ENCODE data around the gene ACTL8. TPM values are rescaled to one million over a fixed set of nuclear protein-coding genes. Genes with fewer than 3 reads are reported as not detected.

Gene ACTL8
- total RNA-seq, 3 donors from 2014 or later: 0.35 to 1.0 TPM; not detected in 1

DNA sequence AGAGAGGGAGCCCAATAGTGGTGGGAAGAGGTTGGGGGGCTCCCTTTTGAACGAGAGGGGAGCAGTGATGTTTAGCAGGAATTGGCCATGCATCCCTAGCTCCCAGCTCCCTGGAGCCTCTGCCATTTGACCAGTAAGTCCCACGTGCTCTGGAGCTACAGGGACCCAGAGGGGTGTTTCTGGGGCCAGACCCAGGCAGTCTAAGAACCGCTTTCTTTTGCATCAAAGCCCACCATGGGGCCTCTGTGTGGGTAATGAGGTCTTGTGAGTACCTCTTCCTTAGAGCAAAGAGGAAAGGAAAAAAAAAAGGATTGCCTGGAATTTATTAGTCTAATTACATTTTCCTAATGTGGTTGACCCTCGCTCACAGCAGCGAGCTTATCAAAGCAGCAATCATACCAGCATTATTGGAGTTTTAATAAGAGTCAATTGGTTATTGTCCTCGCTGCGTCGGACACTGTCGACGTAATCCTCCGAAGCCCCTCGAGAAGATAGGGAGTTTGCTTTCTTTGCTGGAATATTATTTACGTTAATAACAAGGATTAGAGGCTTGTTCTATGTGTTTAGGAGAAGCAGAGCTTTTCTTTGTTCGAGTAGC is 17.6 kb downstream of the ACTL8 start:
- intact Hi-C loops (cut with DNase I, micrococcal nuclease): no loop called here
- TF ChIP-seq CTCF (IDR thresholded peaks at IDR 0.05): no peak

DNA sequence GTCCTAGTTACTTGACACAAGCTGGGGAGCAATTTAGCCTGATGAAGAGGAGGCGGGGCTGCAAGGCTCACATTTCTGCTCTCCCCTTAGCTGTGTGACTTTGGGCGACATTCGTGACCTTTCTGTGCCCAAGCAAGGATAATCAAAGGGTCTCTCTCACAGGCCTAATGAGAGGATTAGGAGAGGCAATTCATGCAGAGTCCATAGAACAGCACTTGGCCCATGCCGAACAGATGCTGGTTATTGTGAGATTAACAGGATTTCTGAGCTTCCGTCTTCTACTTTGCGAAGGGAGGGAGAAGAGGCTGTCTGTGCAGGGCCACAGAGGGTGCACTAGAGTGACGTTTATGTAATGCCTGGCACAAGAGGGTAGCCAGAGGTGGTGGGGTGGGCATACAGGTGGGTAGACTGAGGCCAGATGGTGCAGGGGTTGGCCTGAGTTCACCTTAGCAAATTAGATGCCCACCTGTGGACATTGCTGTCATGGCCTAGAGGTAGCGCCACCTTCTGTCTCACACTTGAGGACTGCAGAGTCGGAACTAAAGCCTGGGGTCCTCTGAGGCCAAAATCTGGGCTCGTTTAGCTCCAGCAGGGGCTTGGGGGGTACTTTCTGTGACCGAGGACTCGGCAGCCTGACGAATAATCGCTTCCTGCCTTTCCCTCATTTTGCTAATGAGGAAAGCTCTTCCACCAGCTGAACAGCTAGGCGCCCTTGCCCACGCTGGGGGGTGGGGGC is 18.6 kb downstream of the ACTL8 start:
- no peaks in the 10 kb centered on the region for H3K9me3 ChIP-seq
- no peak overlapping the region for H3K4me3 ChIP-seq
- H3K36me3 ChIP-seq (ENCODE audit: low read depth): no peaks in the 10 kb centered on the region
- DNase-seq: no peak
- ATAC-seq: no peak
- intact Hi-C loops (cut with DNase I, micrococcal nuclease): no loop called here
- no peaks in the 10 kb centered on the region for H3K4me1 ChIP-seq (ENCODE audit: low read depth)
- TF ChIP-seq CTCF (IDR thresholded peaks at IDR 0.05): no peak

More for the DNA sequence above, 17.6 kb downstream of the ACTL8 start:
- Histone ChIP-seq H3K9me3 (no peaks in the 10 kb centered on the region), H3K36me3 (ENCODE audit: low read depth) (no peaks in the 10 kb centered on the region), H3K4me1 (ENCODE audit: low read depth) (no peaks in the 10 kb centered on the region), H3K4me3 (no peak overlapping the region)
- ATAC-seq: no peak
- DNase-seq: no peak

DNA sequence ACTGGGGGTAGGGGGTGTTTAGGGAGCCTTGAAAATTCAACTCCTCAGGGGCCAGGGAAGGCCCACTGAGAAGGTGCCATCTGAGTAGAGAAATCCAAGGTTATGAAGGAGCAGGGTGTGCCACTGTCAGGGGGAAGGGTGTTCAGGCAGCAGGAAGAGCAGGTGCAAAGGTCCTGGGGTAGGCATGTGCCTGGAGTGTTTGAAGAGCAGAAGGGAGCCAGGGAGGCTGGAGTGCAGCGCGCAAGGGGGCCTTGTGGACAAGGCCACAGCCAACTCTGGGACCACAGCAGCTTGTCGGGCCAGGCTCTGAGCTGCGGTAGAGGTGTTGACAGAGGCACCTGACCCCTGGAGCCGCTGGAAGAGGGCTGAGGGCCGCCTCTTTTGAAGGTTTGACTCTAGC is 19.3 kb downstream of the ACTL8 start:
- no peak for TF ChIP-seq CTCF (IDR thresholded peaks at IDR 0.05)
- ATAC-seq (no peak), DNase-seq (no peak)
- H3K4me1 ChIP-seq (ENCODE audit: low read depth): no peaks in the 10 kb centered on the region
- no peaks in the 10 kb centered on the region for H3K9me3 ChIP-seq
- no peak overlapping the region for H3K4me3 ChIP-seq
- intact Hi-C loops (cut with DNase I, micrococcal nuclease): no loop called here
- H3K36me3 ChIP-seq (ENCODE audit: low read depth): no peaks in the 10 kb centered on the region

DNA sequence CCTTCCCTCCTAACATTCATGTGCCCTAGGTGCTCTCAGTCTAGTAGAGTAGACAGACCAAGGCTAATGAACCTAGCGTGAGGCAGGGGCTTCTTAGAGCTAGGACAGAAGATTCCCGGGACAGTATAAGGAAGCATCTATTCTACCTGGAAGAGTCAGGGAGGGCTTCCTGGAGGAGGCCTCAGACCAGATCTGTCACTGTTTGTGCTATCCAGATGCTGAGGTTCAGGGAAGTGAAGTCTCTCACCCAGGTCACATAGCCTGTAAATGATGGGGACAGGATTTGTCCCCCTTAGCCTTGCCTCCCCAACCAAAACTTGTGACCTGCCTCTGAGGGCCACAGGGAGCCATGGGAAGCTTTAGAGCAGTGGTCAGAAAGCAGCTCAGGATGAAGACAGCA is 20.7 kb downstream of the ACTL8 start:
- Histone ChIP-seq H3K4me1 (ENCODE audit: low read depth) (no peaks in the 10 kb centered on the region), H3K4me3 (no peak overlapping the region), H3K9me3 (no peaks in the 10 kb centered on the region), H3K36me3 (ENCODE audit: low read depth) (no peaks in the 10 kb centered on the region)
- intact Hi-C loops (cut with DNase I, micrococcal nuclease): no loop called here
- ATAC-seq (no peak), DNase-seq (no peak)
- no peak for TF ChIP-seq CTCF (IDR thresholded peaks at IDR 0.05)

DNA sequence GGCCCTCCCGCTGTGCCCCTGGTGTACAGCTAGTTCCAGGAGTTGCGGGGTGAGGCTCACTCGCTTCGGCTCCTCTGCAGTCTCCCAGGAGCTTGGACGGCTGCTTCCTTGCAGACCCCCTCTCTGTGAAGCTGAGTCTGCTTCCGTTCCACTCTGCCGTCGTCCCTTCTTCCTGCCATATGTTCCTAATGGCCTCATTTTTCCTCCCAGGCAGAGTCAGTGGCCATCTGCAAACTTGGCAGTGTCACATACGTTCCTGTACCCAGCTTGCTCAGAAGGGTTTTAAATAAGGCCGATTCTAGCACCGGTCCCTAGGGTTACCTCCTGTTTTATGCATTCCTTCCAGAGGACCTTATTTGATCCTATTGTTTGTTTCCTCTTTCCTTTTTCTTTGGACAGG is 21.3 kb downstream of the ACTL8 start:
- intact Hi-C loops (cut with DNase I, micrococcal nuclease): no loop called here
- DNase-seq (no peak), ATAC-seq (no peak)
- H3K36me3 ChIP-seq (ENCODE audit: low read depth): no peaks in the 10 kb centered on the region
- H3K9me3 ChIP-seq: no peaks in the 10 kb centered on the region
- no peak overlapping the region for H3K4me3 ChIP-seq
- H3K4me1 ChIP-seq (ENCODE audit: low read depth): no peaks in the 10 kb centered on the region
- no peak for TF ChIP-seq CTCF (IDR thresholded peaks at IDR 0.05)

Data from mucosa of descending colon (tissue), 3 donors.